HepG2 (cell line): ENCODE data around the gene COMMD4. TPM values are rescaled to one million over a fixed set of nuclear protein-coding genes. Genes with fewer than 3 reads are reported as not detected.

ENCODE experiments used
- EP300 ChIP-seq, 3 experiments: sonication (generic) in 1 of 3; formaldehyde crosslinking in 1 of 3; IDR thresholded peaks; 2 replicates each; pipeline versions ENCODE4 v1.5.1 to v1.6.1; 2011 to 2020; ENCODE audit warnings: low read depth in 2 of 3, low read length in 2 of 3, borderline replicate concordance in 1 of 3, improper control_type of control experiment in 1 of 3, mild to moderate bottlenecking in 1 of 3, missing genetic modification reagents in 1 of 3, moderate library complexity in 1 of 3
- FOXM1 ChIP-seq: sonication (generic); formaldehyde crosslinking; IDR thresholded peaks from 2 replicates; pipeline ENCODE4 v1.5.0; 2020; ENCODE audit warnings: missing genetic modification reagents
- HMGA1 ChIP-seq: sonication (generic); formaldehyde crosslinking; conservative IDR thresholded peaks from 2 replicates; pipeline ENCODE4 v1.4.0; 2020; ENCODE audit warnings: missing genetic modification reagents
- NONO ChIP-seq, 2 experiments: fragments of 450-650 bp in 1 of 2; sonication (generic) in 1 of 2; formaldehyde crosslinking in 1 of 2; IDR thresholded peaks in 1 of 2; conservative IDR thresholded peaks in 1 of 2; 2 replicates each; pipeline versions ENCODE4 v1.6.1 to v1.8.0; 2017 to 2022; ENCODE audit warnings: mild to moderate bottlenecking in 1 of 2, missing genetic modification reagents in 1 of 2, moderate library complexity in 1 of 2
- ZNF205 ChIP-seq: IDR thresholded peaks from 2 replicates; pipeline ENCODE4 v1.6.1; 2018; ENCODE audit warnings: missing biosample characterization, missing genetic modification reagents
- ZNF235 ChIP-seq: sonication (generic); formaldehyde crosslinking; IDR thresholded peaks from 2 replicates; pipeline ENCODE4 v1.8.1; 2023; ENCODE audit warnings: mild to moderate bottlenecking, missing genetic modification reagents, borderline replicate concordance
- ZNF326 ChIP-seq: sonication (generic); formaldehyde crosslinking; IDR thresholded peaks from 2 replicates; pipeline ENCODE4 v1.4.0; 2020; ENCODE audit warnings: missing genetic modification reagents, borderline replicate concordance
- ZNF354B ChIP-seq: sonication (generic); formaldehyde crosslinking; IDR thresholded peaks from 2 replicates; pipeline ENCODE4 v1.8.0; 2022; ENCODE audit warnings: mild to moderate bottlenecking, missing genetic modification reagents
- ZNF431 ChIP-seq: sonication (generic); formaldehyde crosslinking; IDR thresholded peaks from 2 replicates; pipeline ENCODE4 v1.9.0; 2022; ENCODE audit warnings: missing genetic modification reagents, low read depth, mild to moderate bottlenecking, borderline replicate concordance
- ZNF446 ChIP-seq: sonication (generic); formaldehyde crosslinking; IDR thresholded peaks from 2 replicates; pipeline ENCODE4 v1.5.0; 2020; ENCODE audit warnings: mild to moderate bottlenecking, missing genetic modification reagents
- ZNF510 ChIP-seq: sonication (generic); formaldehyde crosslinking; IDR thresholded peaks from 2 replicates; pipeline ENCODE4 v1.4.0; 2020; ENCODE audit warnings: low read depth, mild to moderate bottlenecking, missing genetic modification reagents
- ZNF781 ChIP-seq: sonication (generic); formaldehyde crosslinking; IDR thresholded peaks from 2 replicates; pipeline ENCODE4 v1.5.1; 2020; ENCODE audit warnings: borderline replicate concordance, mild to moderate bottlenecking, missing genetic modification reagents; ENCODE audit errors: not compliant biosample characterization
- ZNF83 ChIP-seq: sonication (generic); formaldehyde crosslinking; IDR thresholded peaks from 2 replicates; pipeline ENCODE4 v1.4.0; 2020; ENCODE audit warnings: missing genetic modification reagents, mild to moderate bottlenecking, borderline replicate concordance
- polyA plus RNA-seq, 8 experiments: library from polyadenylated mRNA; depleted of rRNA in 3 of 8; stranded (reverse) in 7 of 8; unstranded in 1 of 8; fragments of >200 nt; fragmentation: Illumina TruSeq in 4 of 8; extraction: Trizol in 4 of 8; gene quantifications; 2 replicates each; pipeline versions ENCODE4 v1.2.1 to v1.2.3, GENCODE V29; 2011 to 2016; ENCODE audit warnings: low read depth in 4 of 8, missing spikeins in 1 of 8, mixed read lengths in 1 of 8; ENCODE audit not compliant: insufficient read depth in 1 of 8
- total RNA-seq, 5 experiments: library from RNA; depleted of rRNA; stranded (reverse); fragments of >200 nt; fragmentation: Illumina TruSeq; extraction: Trizol; gene quantifications; 2 replicates each; pipeline ENCODE4 v1.2.3, GENCODE V29; 2016; ENCODE audit warnings: low read depth in 1 of 5
- TF ChIP-seq, protein P1 (sequence below): sonication (generic); formaldehyde crosslinking; IDR thresholded peaks from 2 replicates; pipeline ENCODE4 v1.9.0; 2022; ENCODE audit warnings: low read depth, missing genetic modification reagents
- TF ChIP-seq, protein P2 (sequence below): sonication (generic); formaldehyde crosslinking; IDR thresholded peaks from 2 replicates; pipeline ENCODE4 v1.4.0; 2020; ENCODE audit warnings: mild to moderate bottlenecking, missing genetic modification reagents
- TF ChIP-seq, protein P3 (sequence below): sonication (generic); formaldehyde crosslinking; IDR thresholded peaks from 2 replicates; pipeline ENCODE4 v1.5.0; 2020; ENCODE audit warnings: mild to moderate bottlenecking, missing genetic modification reagents
- TF ChIP-seq, protein P4 (sequence below): sonication (generic); formaldehyde crosslinking; IDR thresholded peaks from 2 replicates; pipeline ENCODE4 v1.8.1; 2022; ENCODE audit warnings: low read depth, mild to moderate bottlenecking, missing genetic modification reagents

The COMMD4 gene
- total and polyA plus RNA-seq, 2 of the 13 experiments (the other 11 are each of a cell fraction or from before 2014, with no cell fraction given), result 45.8 to 89.9 TPM

DNA sequence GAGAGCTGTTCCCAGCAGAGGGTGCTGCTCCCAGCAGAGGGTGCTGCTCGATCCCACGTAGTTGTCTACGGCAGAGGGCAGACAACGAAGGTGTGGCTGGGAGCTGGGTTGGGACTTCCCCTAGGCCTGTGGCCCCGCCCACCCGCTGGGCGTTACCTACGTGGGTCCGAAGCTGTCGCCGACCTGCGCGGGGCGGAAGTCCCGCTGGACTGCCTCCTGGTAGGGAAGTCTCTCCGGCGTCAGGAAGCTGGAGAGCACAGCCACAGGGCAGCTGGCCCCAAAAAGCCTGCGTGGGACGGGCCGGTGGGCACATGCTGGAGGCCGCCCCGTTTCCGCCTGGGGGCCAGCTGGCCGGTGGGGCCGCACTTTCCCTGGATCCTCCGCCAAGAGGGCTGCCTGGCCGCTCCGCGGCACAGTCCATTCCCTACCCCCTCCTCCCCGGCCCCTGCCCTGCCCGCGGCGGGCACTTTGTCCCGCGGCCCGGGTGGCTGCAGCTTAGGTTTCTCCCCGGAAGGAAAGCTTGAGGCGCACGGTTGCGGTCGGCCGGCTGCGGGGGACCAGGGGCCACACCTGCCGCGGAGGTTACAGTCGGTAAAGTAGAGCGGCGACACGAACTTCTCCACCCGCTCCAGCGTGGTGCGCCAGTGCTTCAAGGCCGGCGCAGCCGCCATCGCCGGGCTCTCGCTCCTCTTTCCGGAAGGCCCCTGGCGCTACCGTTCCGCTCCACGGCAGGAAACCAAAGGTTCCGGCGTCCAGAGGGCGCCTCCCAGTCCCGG, 32.2 kb downstream of the COMMD4 start, which contains the start of gene MAN2C1 (continued):
- TF ChIP-seq, protein P1, sequence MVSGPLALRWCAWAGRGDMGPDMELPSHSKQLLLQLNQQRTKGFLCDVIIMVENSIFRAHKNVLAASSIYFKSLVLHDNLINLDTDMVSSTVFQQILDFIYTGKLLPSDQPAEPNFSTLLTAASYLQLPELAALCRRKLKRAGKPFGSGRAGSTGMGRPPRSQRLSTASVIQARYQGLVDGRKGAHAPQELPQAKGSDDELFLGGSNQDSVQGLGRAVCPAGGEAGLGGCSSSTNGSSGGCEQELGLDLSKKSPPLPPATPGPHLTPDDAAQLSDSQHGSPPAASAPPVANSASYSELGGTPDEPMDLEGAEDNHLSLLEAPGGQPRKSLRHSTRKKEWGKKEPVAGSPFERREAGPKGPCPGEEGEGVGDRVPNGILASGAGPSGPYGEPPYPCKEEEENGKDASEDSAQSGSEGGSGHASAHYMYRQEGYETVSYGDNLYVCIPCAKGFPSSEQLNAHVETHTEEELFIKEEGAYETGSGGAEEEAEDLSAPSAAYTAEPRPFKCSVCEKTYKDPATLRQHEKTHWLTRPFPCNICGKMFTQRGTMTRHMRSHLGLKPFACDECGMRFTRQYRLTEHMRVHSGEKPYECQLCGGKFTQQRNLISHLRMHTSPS (CRISPR knock-in tag), result no peak; the same call in 1 of the 2 replicates
- TF ChIP-seq, protein P2, sequence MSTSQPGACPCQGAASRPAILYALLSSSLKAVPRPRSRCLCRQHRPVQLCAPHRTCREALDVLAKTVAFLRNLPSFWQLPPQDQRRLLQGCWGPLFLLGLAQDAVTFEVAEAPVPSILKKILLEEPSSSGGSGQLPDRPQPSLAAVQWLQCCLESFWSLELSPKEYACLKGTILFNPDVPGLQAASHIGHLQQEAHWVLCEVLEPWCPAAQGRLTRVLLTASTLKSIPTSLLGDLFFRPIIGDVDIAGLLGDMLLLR (CRISPR knock-in tag), result no peak
- TF ChIP-seq ZNF326 (0 out of 2 replicates have a peak, but pooled peaks have one; percentile 51), ZNF781 (CRISPR knock-in tag) (peak; percentile 51), ZNF235 (CRISPR knock-in tag) (no peak), ZNF446 (no peak), ZNF510 (CRISPR knock-in tag) (no peak; the same call in 1 of the 2 replicates), ZNF205 (CRISPR knock-in tag) (peak; percentile 16; the same call in 1 of the 2 replicates), EP300 (IDR thresholded peaks at IDR 0.05; ENCODE audit: low read depth in 2 of 2, low read length in 2 of 2) (peak; percentile 50 to 68; a peak in 2 of 4 replicates), EP300 (CRISPR knock-in tag; IDR thresholded peaks at IDR 0.05; ENCODE audit: borderline replicate concordance) (no peak; the same call in 1 of the 2 replicates), NONO (IDR thresholded peaks at IDR 0.05) (no peak), NONO (CRISPR knock-in tag; conservative IDR thresholded peaks at IDR 0.05) (peak; percentile 60), HMGA1 (CRISPR knock-in tag) (no peak), FOXM1 (CRISPR knock-in tag) (no peak), ZNF83 (CRISPR knock-in tag) (no peak; the same call in 1 of the 2 replicates), ZNF431 (CRISPR knock-in tag) (peak; percentile 62; the same call in 1 of the 2 replicates), ZNF354B (no peak)
- TF ChIP-seq, protein P3, sequence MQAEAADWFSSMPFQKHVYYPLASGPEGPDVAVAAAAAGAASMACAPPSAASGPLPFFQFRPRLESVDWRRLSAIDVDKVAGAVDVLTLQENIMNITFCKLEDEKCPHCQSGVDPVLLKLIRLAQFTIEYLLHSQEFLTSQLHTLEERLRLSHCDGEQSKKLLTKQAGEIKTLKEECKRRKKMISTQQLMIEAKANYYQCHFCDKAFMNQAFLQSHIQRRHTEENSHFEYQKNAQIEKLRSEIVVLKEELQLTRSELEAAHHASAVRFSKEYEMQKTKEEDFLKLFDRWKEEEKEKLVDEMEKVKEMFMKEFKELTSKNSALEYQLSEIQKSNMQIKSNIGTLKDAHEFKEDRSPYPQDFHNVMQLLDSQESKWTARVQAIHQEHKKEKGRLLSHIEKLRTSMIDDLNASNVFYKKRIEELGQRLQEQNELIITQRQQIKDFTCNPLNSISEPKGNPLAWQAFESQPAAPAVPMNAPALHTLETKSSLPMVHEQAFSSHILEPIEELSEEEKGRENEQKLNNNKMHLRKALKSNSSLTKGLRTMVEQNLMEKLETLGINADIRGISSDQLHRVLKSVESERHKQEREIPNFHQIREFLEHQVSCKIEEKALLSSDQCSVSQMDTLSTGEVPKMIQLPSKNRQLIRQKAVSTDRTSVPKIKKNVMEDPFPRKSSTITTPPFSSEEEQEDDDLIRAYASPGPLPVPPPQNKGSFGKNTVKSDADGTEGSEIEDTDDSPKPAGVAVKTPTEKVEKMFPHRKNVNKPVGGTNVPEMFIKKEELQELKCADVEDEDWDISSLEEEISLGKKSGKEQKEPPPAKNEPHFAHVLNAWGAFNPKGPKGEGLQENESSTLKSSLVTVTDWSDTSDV (CRISPR knock-in tag), result peak; percentile 90; the same call in 1 of the 2 replicates
- TF ChIP-seq, protein P4, sequence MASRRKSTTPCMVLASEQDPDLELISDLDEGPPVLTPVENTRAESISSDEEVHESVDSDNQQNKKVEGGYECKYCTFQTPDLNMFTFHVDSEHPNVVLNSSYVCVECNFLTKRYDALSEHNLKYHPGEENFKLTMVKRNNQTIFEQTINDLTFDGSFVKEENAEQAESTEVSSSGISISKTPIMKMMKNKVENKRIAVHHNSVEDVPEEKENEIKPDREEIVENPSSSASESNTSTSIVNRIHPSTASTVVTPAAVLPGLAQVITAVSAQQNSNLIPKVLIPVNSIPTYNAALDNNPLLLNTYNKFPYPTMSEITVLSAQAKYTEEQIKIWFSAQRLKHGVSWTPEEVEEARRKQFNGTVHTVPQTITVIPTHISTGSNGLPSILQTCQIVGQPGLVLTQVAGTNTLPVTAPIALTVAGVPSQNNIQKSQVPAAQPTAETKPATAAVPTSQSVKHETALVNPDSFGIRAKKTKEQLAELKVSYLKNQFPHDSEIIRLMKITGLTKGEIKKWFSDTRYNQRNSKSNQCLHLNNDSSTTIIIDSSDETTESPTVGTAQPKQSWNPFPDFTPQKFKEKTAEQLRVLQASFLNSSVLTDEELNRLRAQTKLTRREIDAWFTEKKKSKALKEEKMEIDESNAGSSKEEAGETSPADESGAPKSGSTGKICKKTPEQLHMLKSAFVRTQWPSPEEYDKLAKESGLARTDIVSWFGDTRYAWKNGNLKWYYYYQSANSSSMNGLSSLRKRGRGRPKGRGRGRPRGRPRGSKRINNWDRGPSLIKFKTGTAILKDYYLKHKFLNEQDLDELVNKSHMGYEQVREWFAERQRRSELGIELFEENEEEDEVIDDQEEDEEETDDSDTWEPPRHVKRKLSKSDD (CRISPR knock-in tag), result no peak; the same call in none of the 2 replicates
